Breast epithelium (tissue), 4 donors: ENCODE results near the gene DNAJC6. TPM values are rescaled to one million over a fixed set of nuclear protein-coding genes. Genes with fewer than 3 reads are reported as not detected.

Experiments used
- DNase-seq, 2 donors: peaks; one replicate each; pipeline ENCODE4 v3.0.0-alpha.2; 2019; ENCODE audit warnings: low spot score in 2 of 2
- H3K27ac ChIP-seq, 2 donors: fragments of 200-600 bp; sonication (generic) in 1 of 2; one replicate each; pipeline ENCODE4 v1.5.1; 2016 to 2019; ENCODE audit warnings: mild to moderate bottlenecking in 1 of 2
- H3K27me3 ChIP-seq, 2 donors: fragments of 200-600 bp; sonication (generic) in 1 of 2; one replicate each; pipeline versions ENCODE4 v1.5.1 to v1.6.0; 2017 to 2019; ENCODE audit warnings: control low read depth in 1 of 2, mild to moderate bottlenecking in 1 of 2
- H3K36me3 ChIP-seq: fragments of 200-600 bp; one replicate; pipeline ENCODE4 v1.5.1; 2019
- H3K4me1 ChIP-seq, 2 donors: fragments of 200-600 bp; sonication (generic); one replicate each; pipeline ENCODE4 v1.5.1; 2016 to 2019; ENCODE audit warnings: control low read depth in 1 of 2
- H3K4me3 ChIP-seq, 3 donors: fragments of 200-600 bp; sonication (generic); 1 replicate in 2 of 3; 2 replicates in 1 of 3; pipeline ENCODE4 v1.5.1; 2016 to 2019; ENCODE audit warnings: mild to moderate bottlenecking in 3 of 3, moderate library complexity in 2 of 3
- H3K9me3 ChIP-seq, 2 donors: fragments of 200-600 bp; sonication (generic) in 1 of 2; one replicate each; pipeline ENCODE4 v1.5.1; 2016 to 2019; ENCODE audit warnings: control low read depth in 1 of 2
- CTCF ChIP-seq, 3 donors: fragments of 450-650 bp; IDR thresholded peaks; one replicate each; pipeline ENCODE4 v1.5.1; 2016 to 2017; ENCODE audit warnings: antibody characterized with exemption in 3 of 3, mild to moderate bottlenecking in 3 of 3, moderate library complexity in 3 of 3
- POLR2A ChIP-seq: fragments of 450-650 bp; IDR thresholded peaks from one replicate; pipeline ENCODE4 v1.6.1; 2016; ENCODE audit warnings: antibody characterized with exemption, mild to moderate bottlenecking, moderate library complexity
- POLR2AphosphoS5 ChIP-seq, 3 donors: sonication (generic); formaldehyde crosslinking; IDR thresholded peaks; one replicate each; pipeline ENCODE4 v1.6.1; 2017; ENCODE audit warnings: antibody characterized with exemption in 3 of 3
- intact Hi-C: fragments of 100-400 bp; cut with DNase I; formaldehyde crosslinking; loops from one replicate; pipeline ENCODE4 v1.15.1; 2023; ENCODE audit warnings: low total_unique reads
- total RNA-seq, 3 donors: library from RNA; depleted of rRNA; stranded (reverse); fragments of >200 nt; gene quantifications; one replicate each; pipeline ENCODE4 v1.1.0, GENCODE V29; 2016

DNAJC6 gene
- total RNA-seq, 3 donors from 2014 or later = 0.96 to 6.2 (median 4.2) TPM

GRCh38 chr1:65440915-65441314 lies 131.6 kb downstream of the DNAJC6 start:
- Histone ChIP-seq H3K27ac (no peak overlapping the region), H3K9me3 (no peaks in the 10 kb centered on the region), H3K27me3 (no peaks in the 10 kb centered on the region), H3K4me3 (no peak overlapping the region), H3K36me3 (no peaks in the 10 kb centered on the region), H3K4me1 (no peaks in the 10 kb centered on the region)
- TF ChIP-seq CTCF (IDR thresholded peaks at IDR 0.05) (no peak), POLR2AphosphoS5 (IDR thresholded peaks at IDR 0.05) (no peak), POLR2A (no peak)
- intact Hi-C loops = no loop called here
- no peak for DNase-seq

GRCh38 chr1:65441464-65441863 lies 132.1 kb downstream of the DNAJC6 start:
- no peak overlapping the region for H3K27ac ChIP-seq
- intact Hi-C loops = no loop called here
- H3K27me3 ChIP-seq = no peaks in the 10 kb centered on the region
- no peak overlapping the region for H3K4me3 ChIP-seq
- no peaks in the 10 kb centered on the region for H3K9me3 ChIP-seq
- H3K4me1 ChIP-seq = no peaks in the 10 kb centered on the region
- no peak for DNase-seq
- no peaks in the 10 kb centered on the region for H3K36me3 ChIP-seq
- no peak for TF ChIP-seq POLR2AphosphoS5 (IDR thresholded peaks at IDR 0.05)
- no peak for TF ChIP-seq POLR2A
- TF ChIP-seq CTCF (IDR thresholded peaks at IDR 0.05) = no peak

- no peak for DNase-seq
- Histone ChIP-seq H3K4me1 (no peaks in the 10 kb centered on the region), H3K9me3 (no peaks in the 10 kb centered on the region), H3K36me3 (no peaks in the 10 kb centered on the region), H3K27me3 (no peaks in the 10 kb centered on the region), H3K27ac (no peak overlapping the region), H3K4me3 (no peak overlapping the region)
- TF ChIP-seq POLR2AphosphoS5 (IDR thresholded peaks at IDR 0.05) (no peak), CTCF (IDR thresholded peaks at IDR 0.05) (no peak), POLR2A (no peak)
- intact Hi-C loops = no loop called here
Observed at GRCh38 chr1:65442442-65442841, 133.1 kb downstream of the DNAJC6 start.

- Histone ChIP-seq H3K36me3 (no peaks in the 10 kb centered on the region), H3K4me1 (no peaks in the 10 kb centered on the region), H3K27me3 (no peaks in the 10 kb centered on the region), H3K27ac (no peak overlapping the region), H3K9me3 (no peaks in the 10 kb centered on the region), H3K4me3 (no peak overlapping the region)
- TF ChIP-seq CTCF (IDR thresholded peaks at IDR 0.05) = no peak
- TF ChIP-seq POLR2A = no peak
- TF ChIP-seq POLR2AphosphoS5 (IDR thresholded peaks at IDR 0.05) = no peak
- intact Hi-C loops = no loop called here
- DNase-seq = no peak
Observed at GRCh38 chr1:65443647-65444046, 134.3 kb downstream of the DNAJC6 start.

- H3K4me1 ChIP-seq = no peaks in the 10 kb centered on the region
- H3K27ac ChIP-seq = no peak overlapping the region
- no peaks in the 10 kb centered on the region for H3K9me3 ChIP-seq
- H3K4me3 ChIP-seq = no peak overlapping the region
- no peaks in the 10 kb centered on the region for H3K27me3 ChIP-seq
- no peak for DNase-seq
- H3K36me3 ChIP-seq = no peaks in the 10 kb centered on the region
- intact Hi-C loops = no loop called here
- TF ChIP-seq POLR2A (no peak), POLR2AphosphoS5 (IDR thresholded peaks at IDR 0.05) (no peak), CTCF (IDR thresholded peaks at IDR 0.05) (no peak)
Observed at GRCh38 chr1:65444128-65444640, 134.8 kb downstream of the DNAJC6 start.
